EL (cell line): ENCODE results near the gene MYO19.
"Not testable (repeated sequence)": the region's sequence is repeated elsewhere in the genome, so short reads cannot be mapped to it uniquely, and the experiment has no call there.

Source experiments
- DNase-seq: peaks from one replicate; pipeline ENCODE4 v3.0.0-alpha.2; 2016

Gene MYO19

DNA sequence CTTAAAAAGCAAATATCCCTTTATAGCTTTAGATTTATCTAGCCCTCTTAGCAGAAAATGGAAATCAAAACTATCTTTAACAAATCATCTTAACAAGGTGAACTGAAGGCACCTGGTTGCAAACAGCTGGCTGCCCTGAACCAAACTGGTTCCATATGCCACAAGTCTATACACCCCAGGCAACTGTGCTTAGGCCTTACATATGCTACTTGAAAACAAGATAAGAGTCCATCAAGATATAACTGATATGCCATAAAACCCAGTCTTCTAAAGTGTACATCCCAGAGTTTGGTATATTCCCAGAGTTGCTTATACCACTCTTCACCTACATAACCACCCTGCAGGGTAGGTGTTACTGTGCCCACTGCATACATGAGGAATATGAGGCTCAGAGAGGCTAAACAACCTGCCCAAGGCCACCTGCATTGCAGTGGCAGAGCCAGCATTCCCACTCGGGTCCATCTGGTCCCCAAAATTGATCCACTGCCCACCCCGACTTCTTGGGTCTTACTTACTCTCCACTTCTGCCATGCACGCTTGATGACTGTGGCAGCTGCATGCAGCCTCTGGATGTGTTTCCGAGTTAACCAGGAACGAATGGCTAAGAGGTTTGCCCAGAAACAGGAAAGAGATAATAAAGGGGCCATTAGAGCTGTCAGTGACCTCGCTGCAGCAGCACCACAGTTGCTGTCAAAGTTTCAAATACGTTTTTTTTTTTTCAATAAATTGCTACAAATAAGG is 35.9 kb downstream of the MYO19 start:
- no peak for DNase-seq

DNA sequence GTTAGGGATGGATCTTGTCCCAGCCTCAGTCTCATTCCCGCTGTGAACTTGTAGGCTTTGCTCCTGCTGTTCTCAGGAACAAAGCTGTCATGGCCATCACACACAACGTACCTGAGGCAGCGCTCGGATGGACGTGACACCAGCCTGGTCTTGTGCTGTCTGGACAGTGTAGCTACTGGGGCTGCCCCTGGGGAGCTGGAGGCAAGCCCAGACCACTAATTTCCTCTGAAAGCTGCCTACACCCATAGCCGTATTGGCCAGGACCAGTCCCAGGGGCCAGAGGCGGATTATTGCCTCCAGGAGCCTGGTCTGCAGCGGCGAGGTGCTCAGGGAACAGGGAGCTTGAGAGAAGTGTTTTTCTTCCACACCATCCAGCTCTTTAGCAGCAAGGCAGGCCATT is 36.5 kb downstream of the MYO19 start:
- DNase-seq = no peak

DNA sequence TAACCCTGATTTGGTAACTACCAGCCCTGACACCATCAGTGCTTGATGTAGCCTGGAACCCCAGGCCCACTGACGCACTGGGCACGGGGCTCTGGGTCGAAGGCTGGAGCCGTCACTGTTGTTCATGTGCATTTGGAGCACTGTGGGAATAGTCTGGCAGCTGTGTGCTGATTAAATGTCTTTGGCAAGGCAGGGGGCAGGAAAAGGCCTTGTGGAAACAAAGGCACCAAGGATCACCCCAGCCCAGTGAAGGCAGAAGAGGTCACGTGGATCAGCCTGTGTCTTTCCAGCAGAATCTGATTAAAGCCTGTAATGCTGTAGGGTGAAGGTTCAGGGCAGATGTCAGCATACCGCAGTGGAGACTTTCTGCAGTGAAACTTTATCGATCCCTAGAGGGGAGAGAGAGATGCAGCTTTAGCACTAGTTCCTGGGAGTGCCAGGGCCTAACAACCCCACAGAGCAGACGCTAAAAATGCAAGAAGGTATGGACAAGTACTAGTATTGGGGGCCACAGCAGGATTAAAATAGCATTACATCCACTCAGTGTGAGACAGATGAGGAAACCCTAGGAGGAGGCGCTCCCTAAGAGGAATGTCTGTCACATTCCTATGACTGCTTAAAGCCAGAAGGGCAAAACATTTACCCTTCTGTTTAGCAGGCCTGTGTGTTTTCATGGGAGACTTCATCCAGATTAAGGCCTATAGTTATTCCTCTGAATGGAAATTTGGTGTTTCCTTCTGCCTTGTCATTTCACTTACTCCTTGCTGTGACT is 38.5 kb downstream of the MYO19 start:
- DNase-seq = no peak

DNA sequence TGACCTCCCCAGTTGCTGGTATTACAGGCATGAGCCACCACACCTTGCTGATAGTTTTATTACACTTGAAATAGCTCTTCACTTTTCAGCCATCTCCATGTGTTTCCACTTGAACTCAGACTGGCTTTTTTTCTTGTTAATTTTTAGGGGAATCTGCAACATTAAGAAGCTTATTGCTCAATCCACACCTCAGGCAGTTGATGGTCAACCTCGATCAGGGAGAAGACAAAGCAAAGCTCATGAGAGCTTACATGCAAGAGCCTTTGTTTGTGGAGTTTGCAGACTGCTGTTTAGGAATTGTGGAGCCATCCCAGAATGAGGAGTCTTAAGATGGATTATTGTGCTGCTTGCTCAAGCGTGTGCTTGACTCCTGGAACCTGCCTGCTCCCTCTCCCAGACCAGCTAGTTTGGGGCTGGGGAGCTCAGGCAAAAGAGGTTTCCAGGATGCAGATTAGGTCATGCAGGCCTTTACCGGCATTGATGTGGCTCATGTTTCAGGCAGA is 39.5 kb downstream of the MYO19 start:
- DNase-seq = no peak

DNA sequence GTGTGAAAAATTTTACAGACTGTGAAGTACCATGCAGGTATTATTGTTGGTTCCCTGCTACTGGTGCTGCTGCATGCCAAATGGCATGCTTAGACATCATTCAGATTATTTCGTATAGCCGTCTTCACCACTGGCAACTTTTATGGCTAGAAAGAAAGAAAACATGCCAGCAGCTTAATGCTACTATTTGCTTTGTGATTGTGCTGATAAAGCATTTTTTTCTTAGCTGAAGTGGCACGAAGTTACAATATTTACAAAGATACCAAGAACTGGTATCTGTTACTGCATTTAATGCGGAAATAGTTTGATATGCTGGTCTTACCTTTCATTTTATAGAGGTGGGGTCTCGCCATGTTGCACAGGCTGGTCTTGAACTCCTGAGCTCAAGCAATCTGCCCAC is 40.0 kb downstream of the MYO19 start:
- DNase-seq = no peak

DNA sequence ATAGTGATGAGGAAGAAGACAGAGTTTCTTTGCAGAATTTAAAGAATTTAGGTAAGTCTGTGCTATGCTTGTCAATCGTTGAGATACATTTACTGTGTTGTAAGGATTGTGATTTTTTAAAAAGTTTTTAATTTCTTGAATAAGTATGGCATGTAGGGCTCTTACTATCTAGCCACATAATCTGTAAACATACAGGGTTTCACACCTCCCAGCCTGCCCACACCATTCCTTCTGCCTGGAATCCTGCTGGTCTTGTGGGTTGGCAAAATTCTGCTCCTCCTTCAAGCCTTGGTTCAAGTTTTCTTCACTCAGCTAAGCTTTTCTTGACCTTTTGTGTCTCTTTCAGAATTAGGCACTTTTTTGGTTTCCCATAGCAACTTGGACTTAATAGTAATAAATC is 40.7 kb downstream of the MYO19 start:
- no peak for DNase-seq

DNA sequence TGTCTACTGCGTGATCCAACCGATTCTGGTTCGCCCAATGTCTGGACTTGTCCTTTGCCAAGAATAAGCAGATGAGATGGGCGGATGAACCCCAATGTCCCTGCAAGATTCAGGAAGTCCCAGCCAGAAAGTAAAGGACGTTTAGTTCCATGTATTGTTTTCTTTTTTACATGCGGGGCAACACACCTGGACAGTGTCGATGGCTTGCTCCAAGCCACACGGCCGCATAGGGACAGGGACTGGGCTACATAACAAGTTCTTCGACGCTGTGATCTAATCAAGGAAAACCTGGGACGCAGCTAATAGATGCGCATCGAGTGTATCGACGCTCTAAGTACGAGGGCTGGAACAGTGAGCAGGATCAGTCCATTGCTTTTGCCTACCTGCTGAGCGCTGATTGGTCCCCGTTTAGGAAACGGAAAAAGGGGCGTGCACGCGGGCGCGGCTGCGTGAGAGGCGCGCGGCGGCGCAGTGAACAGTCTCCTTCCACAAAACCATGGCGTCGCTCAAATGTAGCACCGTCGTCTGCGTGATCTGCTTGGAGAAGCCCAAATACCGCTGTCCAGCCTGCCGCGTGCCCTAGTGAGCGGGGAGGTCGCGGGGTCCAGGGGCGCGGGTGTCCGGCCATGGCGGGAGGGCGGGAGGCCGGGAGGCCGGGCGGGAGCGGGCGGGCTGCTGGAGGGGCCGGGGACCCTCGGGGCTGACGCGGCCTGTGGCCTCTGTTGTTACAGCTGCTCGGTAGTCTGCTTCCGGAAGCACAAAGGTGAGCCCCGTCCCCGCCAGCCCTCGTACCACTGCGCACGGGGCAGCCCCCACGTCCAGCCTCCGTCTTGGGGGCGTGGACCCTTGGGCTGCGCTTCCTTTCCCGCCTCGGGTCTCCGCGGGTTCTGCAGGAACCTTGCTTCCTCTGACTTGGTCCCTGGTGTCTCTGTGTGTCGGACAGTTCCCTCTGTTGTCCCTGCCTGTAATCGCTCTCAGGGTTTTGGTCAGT is 48.2 kb downstream of the MYO19 start, which contains the start of gene ZNHIT3:
ZNHIT3 (plus strand) TSS at position 478 of the 991 bp plus-strand sequence; CDS start at position 497, 19 bp downstream.
- peak; percentile 95 for DNase-seq

DNA sequence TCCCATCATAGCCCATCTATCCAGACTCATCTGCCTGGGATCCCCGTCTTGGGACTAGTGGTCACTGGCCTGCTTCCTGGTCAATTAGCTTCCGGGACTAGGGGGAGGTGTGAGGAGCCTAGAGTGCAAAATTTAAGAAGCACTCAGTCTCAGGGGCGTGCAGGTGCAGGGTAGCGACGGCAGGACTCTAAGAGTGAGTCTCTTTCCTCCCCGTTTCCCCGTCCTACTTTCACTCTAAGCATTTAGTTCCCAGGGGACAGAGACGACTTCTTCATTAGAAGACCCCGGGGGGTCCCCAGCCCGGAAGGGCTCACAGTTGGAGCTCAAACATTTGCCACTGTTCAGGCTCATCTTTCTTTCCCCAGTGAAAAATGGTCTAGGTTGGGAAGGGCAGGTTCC is 48.9 kb downstream of the MYO19 start:
- DNase-seq = no peak

DNA sequence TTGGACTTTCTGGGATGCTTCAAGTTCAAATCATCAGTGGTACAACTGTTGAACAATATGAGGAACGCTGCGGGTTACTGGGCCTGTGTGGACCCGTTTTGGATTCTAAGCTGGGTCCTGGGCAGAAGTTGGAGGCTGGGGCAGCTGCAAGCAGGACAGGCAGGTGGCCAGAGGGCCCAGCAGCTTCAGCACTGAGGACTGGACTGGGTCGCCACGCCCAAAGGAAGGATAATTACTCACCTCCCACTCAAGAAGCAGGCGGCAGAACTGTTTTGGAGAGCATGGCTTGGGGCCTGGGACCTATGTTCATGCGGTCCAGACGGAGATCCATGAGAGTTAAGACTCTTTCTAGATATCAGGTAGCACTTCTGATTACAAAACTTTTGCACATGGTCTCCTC is 49.6 kb downstream of the MYO19 start:
- DNase-seq = no peak

DNA sequence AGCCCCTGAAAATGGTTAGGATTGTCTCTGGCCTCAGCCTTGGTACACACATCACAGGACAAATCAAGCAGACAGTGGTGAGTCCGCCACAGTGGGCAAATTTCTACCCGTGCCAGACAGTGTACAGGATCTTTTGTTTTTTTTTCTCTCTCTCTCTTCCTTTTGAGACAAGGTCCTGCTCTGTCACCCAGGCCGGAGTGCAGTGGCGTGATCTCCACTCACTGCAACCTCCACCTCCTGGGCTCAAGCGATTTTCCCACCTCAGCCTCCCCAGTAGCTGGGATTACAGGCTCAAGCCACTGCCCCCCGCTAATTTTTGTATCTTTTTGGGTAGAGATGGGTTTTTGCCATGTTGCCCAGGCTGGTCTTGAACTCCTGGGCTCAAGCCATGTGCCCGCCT is 50.6 kb downstream of the MYO19 start:
- not testable (repeated sequence) for DNase-seq

DNA sequence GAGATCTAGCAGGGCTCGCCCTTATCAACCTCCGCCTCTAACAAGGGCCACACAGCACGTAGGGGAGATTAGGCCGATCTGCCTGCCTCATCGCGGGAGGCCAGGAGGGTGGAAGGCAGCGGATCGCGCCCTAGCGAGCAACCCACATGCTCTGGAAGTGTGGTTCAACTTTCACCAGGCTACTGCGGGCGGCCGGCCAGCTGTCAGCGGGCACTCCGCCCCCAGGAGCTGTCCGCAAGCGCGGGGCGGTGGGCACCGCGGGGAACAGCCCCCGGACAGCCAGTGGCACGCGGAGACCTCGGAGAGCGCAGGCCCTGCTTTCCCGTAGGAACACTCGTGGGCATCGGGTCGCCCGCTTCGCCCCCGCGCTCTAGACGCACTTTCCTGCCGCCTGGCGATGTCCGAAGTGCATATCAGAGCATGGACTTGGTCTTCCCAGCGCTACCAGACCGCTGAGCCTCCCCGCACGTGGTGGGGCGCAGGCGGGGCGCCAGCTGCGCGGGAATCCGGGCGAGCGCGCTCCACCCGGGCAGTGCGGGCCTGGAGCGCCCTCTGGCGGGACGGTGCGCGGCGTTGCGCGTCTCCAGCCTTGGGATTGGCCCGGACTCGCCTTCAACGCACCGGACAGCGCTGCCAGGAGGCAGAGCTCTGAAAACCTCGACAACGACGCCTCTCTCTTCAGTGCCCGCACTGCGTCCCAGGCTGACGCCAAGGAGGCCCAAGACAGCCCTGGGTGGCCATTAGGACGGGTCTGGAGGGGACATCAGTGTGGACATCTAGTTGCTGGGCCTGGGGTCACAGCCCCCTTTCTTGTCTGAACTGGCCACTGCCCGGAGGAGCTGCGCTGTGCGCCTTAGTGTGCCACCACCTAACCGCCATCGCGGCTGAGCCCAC is 51.8 kb downstream of the MYO19 start:
- peak; percentile 79 for DNase-seq

DNA sequence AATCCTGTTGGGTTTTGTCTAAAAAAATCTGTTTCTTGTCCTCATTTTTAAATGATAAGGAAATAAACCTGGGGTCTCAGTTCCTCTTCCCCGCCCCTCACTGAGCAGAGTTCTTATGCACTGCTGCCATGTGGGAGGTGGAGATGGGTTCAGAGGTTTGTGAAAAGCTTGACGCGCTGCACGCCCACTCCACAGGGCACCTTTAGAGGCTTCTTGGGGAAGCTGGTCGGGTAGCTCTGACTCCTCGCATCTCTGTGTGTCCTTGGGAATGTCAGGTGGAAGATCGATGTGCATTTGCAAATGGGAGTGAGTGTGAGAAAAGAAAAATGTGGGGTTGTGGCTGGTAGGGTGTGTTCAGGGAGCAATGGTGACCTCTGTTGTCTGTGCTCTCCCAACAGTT is 52.8 kb downstream of the MYO19 start:
- DNase-seq = no peak

DNA sequence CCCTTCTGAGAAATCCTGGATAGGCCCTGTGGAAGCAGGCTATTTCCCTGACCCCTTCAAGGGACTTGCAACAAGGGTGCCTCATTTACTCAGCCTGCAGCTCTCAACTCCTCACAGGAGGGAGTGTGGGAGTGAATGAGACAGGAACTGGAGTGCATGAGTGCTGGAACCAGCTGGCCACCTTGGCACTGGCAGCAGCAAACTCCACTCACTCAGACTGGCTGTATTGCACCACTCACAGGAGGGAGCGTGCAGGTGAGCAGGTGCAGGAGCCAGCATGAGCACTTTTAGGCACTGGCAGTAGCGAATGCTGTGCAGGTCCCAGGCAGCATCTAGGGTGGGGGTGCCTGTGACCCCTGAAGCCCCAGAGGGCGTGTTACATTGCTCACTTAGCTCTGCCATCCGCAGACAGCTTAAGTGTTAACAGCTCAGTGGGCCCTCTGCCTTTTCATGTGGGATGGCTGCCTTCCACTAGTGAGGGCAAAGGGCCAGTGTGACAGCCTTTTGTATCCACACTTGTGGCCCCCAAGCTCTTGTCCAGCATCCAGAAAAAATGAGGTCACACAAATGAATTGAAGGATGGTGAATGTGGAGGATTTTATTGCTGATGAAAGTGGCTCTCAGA is 59.2 kb downstream of the MYO19 start:
- DNase-seq = no peak

DNA sequence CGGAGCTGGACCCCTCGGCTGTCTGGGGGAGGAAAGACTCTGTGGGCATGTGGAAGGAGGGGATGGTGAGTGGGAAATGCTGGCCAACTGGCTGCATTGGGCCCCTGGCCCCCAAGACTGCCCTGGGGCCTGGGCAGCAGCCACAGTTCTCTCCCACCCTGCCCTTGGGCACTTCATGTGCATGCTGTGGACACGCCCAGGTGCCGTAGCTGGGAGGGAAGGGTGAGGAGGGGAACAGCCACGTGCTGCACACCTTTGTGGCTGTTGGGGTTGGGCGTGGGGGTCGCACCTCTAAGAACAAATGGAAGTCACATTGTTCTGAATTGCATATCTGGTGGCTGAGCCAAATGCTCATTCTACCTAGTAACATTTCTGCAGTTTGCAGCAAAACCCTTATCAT is 60.1 kb downstream of the MYO19 start:
- DNase-seq = no peak

DNA sequence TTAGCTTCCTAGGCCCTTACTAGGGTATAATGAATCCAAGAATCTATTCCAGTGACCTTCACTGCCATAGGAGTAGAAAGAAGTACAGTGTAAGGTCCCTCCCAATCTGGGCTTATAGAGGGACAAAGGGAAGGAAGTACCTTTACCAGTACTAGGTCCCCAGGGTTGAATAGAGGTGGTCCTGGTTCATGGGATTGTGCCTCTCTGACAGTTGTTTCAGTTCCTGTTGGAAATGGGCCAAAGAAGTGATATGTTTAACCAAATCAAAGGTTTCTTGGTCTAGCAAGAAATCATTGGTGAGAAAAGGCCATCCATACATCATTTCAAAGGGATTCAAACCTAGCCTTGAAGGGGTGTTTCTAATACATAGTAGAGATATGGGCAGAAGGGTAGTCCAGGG is 64.2 kb downstream of the MYO19 start:
- DNase-seq = no peak

DNA sequence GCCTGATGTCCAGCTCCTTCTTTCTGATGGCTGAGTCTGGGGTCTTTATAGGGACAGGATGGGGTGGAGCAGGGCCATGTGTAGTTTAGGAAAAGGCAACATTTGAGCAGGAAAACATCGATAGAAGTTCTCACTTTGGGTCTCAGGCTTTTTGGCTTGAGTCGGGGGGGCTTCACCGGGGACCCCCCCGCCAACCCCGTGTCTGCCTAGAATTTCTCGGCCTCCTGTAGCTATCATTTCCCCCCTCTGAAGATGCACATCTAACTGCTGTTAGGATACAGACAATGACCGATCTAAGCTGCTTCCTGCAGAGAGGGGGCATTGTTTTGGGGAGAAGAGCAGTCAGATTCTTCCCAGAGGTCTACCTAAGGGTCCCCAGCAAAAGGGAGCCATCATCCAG is 64.9 kb downstream of the MYO19 start:
- DNase-seq = no peak

DNA sequence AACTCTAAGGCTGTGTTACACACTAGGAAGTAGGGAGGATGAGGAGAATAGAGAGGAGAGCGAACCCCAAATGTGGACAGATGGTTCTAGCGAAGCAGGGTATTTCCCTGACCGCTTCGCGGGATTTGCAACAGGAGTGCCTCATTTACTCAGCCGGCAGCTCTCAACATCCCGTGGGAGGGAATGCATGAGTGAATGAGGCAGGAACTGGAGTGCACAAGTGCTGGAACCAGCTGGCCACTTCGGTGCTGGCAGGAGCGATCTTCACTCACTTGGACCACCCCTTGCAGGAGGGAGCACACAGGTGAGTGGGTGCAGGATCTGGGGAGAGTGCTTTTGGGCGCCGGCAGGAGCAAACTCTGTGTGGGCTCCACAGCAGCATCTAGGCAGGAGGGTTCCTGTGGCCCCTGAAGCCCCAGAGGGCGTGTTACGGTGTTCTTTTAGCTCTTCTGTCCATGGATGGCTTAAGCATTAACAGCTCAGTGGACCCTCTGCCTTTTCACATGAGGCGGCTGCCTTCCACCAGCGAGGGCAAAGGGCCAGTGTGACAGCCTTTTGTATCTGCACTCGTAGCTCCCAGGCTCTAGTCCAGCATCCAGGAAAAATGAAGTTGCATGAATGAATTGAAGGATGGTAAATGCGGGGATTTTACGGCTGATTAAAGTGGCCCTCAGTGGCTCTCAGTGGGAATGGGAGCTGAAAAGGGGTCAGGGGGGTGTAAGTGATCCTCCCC is 65.6 kb downstream of the MYO19 start:
- DNase-seq = no peak

DNA sequence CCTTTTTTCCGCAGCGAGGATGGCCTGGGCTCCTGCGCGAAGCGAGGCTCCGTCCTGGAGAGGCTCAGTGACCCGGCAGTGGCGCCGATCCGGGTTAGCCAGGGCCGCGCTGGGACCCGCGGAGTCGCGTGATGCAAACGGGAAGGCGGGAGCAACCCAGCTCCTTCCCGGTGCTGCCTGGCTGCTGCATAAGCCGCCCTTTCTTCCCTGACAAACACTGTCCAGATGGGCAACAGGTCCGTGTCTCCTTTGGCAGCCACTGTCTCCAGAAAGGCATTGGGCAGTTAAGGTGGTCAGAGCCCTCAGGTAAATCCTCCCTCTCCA is 69.9 kb downstream of the MYO19 start:
- no peak for DNase-seq

DNA sequence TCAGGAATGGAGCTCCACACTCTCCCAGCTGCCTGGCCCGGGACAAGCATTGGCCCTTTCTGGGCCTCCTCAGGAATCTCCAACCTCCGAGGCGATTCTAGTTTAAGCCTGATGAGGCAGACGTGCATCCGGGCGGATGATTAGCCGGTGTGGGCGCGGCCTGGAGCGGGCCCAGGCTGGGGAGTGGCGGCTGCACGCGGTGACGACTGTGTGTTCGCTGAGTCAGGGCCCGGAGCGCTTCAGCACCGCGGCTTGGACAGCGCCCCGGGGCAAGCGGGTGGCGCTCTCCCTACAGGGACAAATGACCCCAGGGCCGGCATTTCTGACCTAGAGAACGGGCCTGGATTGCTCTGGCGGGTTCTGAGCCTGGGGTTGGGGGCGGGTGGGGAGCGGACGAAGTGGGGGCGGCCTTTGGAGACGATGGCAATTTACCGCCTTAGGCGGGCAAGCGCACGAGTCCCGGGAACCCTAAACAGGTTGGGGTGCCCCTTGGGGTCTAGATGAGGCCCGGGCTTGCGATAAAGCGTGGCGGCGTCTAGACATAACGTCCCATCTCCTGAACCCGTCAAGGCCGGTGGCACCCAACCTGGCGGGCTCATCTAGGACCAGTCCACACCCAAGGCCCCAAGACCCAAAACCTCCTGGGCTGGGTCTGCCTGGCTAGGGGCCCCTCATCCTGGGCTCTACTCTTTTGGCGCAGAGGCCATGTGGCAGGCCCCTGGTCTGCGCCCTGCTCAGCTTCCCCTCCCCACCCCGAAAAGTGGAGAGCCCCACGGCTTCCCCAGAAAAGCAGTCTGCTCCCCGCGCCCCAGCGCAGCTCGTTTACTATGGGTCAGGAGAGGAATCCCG is 70.5 kb downstream of the MYO19 start:
- peak; percentile 85 for DNase-seq
